PC-9 (cell line): Measurements from ENCODE around the gene TTC28. TPM values are rescaled to one million over a fixed set of nuclear protein-coding genes. Genes with fewer than 3 reads are reported as not detected.

Source experiments
- BruUV-seq: library from RNA; stranded (reverse); fragments of 400-500 nt; replicated peaks from 2 replicates; lab custom pipeline; 2021; lab: Mats Ljungman, UMichigan
- CTCF ChIA-PET: fragments of 300-600 bp; sonication (Branson Sonifier 250); formaldehyde crosslinking; loops from one replicate; lab custom pipeline; 2022; ENCODE audit warnings: antibody characterized with exemption; lab: Charles Lee
- POLR2A ChIA-PET: fragments of 300-600 bp; sonication (Branson Sonifier 250); formaldehyde crosslinking; loops from one replicate; lab custom pipeline; 2022; ENCODE audit warnings: antibody characterized with exemption; ENCODE audit not compliant: unreplicated experiment; lab: Charles Lee
- DNase-seq, 2 experiments: peaks; one replicate each; pipeline versions ENCODE4 v3.0.0 to v3.0.0-alpha.2; 2015 to 2022; ENCODE audit warnings: mixed read lengths in 1 of 2
- H2AFZ ChIP-seq: fragments of 200-600 bp; sonication (generic); 2 replicates; pipeline ENCODE4 v1.8.1; 2017; ENCODE audit warnings: antibody characterized with exemption
- H3F3A ChIP-seq: fragments of 200-600 bp; sonication (generic); 2 replicates; pipeline ENCODE4 v1.8.1; 2017; ENCODE audit warnings: antibody characterized with exemption, mild to moderate bottlenecking, low read depth; ENCODE audit not compliant: insufficient read depth
- H3K27ac ChIP-seq: fragments of 200-600 bp; sonication (generic); 2 replicates; pipeline ENCODE4 v1.6.1; 2016; ENCODE audit warnings: mixed run types
- H3K27me3 ChIP-seq: fragments of 200-600 bp; sonication (generic); 2 replicates; pipeline ENCODE4 v1.6.1; 2016; ENCODE audit warnings: low read depth, mixed run types; ENCODE audit not compliant: insufficient read depth
- H3K36me3 ChIP-seq: fragments of 200-600 bp; sonication (generic); 2 replicates; pipeline ENCODE4 v1.6.1; 2016; ENCODE audit warnings: low read depth, mixed run types
- H3K4me1 ChIP-seq: fragments of 200-600 bp; sonication (generic); replicated peaks from 2 replicates; pipeline ENCODE4 v1.6.1; 2016; ENCODE audit warnings: mixed run types; ENCODE audit not compliant: insufficient read depth
- H3K4me2 ChIP-seq: fragments of 200-600 bp; sonication (generic); 2 replicates; pipeline ENCODE4 v1.6.1; 2017; ENCODE audit warnings: mixed run types
- H3K4me3 ChIP-seq: fragments of 200-600 bp; sonication (generic); 2 replicates; pipeline ENCODE4 v1.6.1; 2016; ENCODE audit warnings: mixed run types
- H3K79me2 ChIP-seq: fragments of 200-600 bp; sonication (generic); 2 replicates; pipeline ENCODE4 v1.6.1; 2017; ENCODE audit warnings: low read depth, mixed run types
- H3K9me2 ChIP-seq: fragments of 200-600 bp; sonication (generic); 2 replicates; pipeline ENCODE4 v1.8.1; 2017; ENCODE audit warnings: mild to moderate bottlenecking; ENCODE audit not compliant: insufficient read depth
- H3K9me3 ChIP-seq: fragments of 200-600 bp; sonication (generic); 2 replicates; pipeline ENCODE4 v1.8.1; 2016; ENCODE audit warnings: low read depth; ENCODE audit not compliant: insufficient read depth
- H4K20me1 ChIP-seq: fragments of 200-600 bp; sonication (generic); 2 replicates; pipeline ENCODE4 v1.8.1; 2017; ENCODE audit not compliant: insufficient read depth
- CTCF ChIP-seq: fragments of 200-600 bp; sonication (generic); conservative IDR thresholded peaks from 2 replicates; pipeline ENCODE4 v1.6.1; 2017; ENCODE audit warnings: mixed run types, antibody characterized with exemption, mild to moderate bottlenecking, moderate library complexity
- EZH2 ChIP-seq: fragments of 200-600 bp; sonication (generic); IDR thresholded peaks from 2 replicates; pipeline ENCODE4 v1.8.0; 2017; ENCODE audit warnings: antibody characterized with exemption, low read depth
- intact Hi-C: fragments of 100-400 bp; cut with micrococcal nuclease; formaldehyde crosslinking; loops from one replicate; pipeline ENCODE4 v1.10.0; 2022; ENCODE audit not compliant: unreplicated experiment
- total RNA-seq: library from RNA; stranded (reverse); gene quantifications from 2 replicates; pipeline ENCODE4 v1.2.3, GENCODE V29; 2021

TTC28 gene
- total RNA-seq, 1 experiment from 2014 or later, result 6.7 TPM

- Histone ChIP-seq H3K4me3 (no peak overlapping the region), H3K27ac (no peak overlapping the region), H3K4me1 (no peaks in the 10 kb centered on the region), H2AFZ (no peak overlapping the region), H3K9me3 (no peaks in the 10 kb centered on the region), H3K9me2 (no peaks in the 10 kb centered on the region), H3K79me2 (no peaks in the 10 kb centered on the region), H3K4me2 (no peak overlapping the region), H3K36me3 (no peaks in the 10 kb centered on the region), H4K20me1 (no peaks in the 10 kb centered on the region), H3K27me3 (no peaks in the 10 kb centered on the region), H3F3A (no peaks in the 10 kb centered on the region)
- TF ChIP-seq CTCF (no peak), EZH2 (no peak)
- DNase-seq, result no peak
- POLR2A ChIA-PET, result no interaction called here
- intact Hi-C loops, result no loop called here
- no TSS peak for BruUV-seq
- CTCF ChIA-PET, result no interaction called here
Measured at GRCh38 chr22:28656181-28656580, 23.5 kb downstream of the TTC28 start.

- no peaks in the 10 kb centered on the region for H3K79me2 ChIP-seq
- no TSS peak for BruUV-seq
- H3K27me3 ChIP-seq, result no peaks in the 10 kb centered on the region; the same call in 1 of the 2 replicates
- no peak for TF ChIP-seq CTCF
- TF ChIP-seq EZH2, result no peak
- H4K20me1 ChIP-seq, result no peaks in the 10 kb centered on the region
- H3K9me2 ChIP-seq, result no peaks in the 10 kb centered on the region
- ChIA-PET CTCF (no interaction called here), POLR2A (no interaction called here)
- H3F3A ChIP-seq, result no peaks in the 10 kb centered on the region
- no peak for DNase-seq
- no peaks in the 10 kb centered on the region for H3K9me3 ChIP-seq
- H3K4me3 ChIP-seq, result no peak overlapping the region
- H3K27ac ChIP-seq, result no peak overlapping the region
- H3K36me3 ChIP-seq, result no peaks in the 10 kb centered on the region
- H3K4me1 ChIP-seq, result no peaks in the 10 kb centered on the region
- intact Hi-C loops, result no loop called here
- no peak overlapping the region for H3K4me2 ChIP-seq
- H2AFZ ChIP-seq, result no peak overlapping the region
Measured at GRCh38 chr22:28650463-28650862, 29.2 kb downstream of the TTC28 start.

GRCh38 chr22:28648792-28649191 is 30.8 kb downstream of the TTC28 start:
- intact Hi-C loops, result no loop called here
- CTCF ChIA-PET, result no interaction called here
- H3K9me2 ChIP-seq, result no peaks in the 10 kb centered on the region
- BruUV-seq, result no TSS peak
- H3K4me1 ChIP-seq, result no peaks in the 10 kb centered on the region
- no peak overlapping the region for H3K27ac ChIP-seq
- no peak overlapping the region for H2AFZ ChIP-seq
- no peaks in the 10 kb centered on the region for H4K20me1 ChIP-seq
- TF ChIP-seq EZH2, result no peak
- no peak for TF ChIP-seq CTCF
- no peaks in the 10 kb centered on the region for H3K36me3 ChIP-seq
- H3K27me3 ChIP-seq, result no peaks in the 10 kb centered on the region; the same call in 1 of the 2 replicates
- no peaks in the 10 kb centered on the region for H3K9me3 ChIP-seq
- POLR2A ChIA-PET, result no interaction called here
- H3K79me2 ChIP-seq, result no peaks in the 10 kb centered on the region
- DNase-seq, result no peak
- no peak overlapping the region for H3K4me3 ChIP-seq
- H3K4me2 ChIP-seq, result no peak overlapping the region
- H3F3A ChIP-seq, result no peaks in the 10 kb centered on the region
